ENCODE data around the gene DGKB.

Gene DGKB

DNA sequence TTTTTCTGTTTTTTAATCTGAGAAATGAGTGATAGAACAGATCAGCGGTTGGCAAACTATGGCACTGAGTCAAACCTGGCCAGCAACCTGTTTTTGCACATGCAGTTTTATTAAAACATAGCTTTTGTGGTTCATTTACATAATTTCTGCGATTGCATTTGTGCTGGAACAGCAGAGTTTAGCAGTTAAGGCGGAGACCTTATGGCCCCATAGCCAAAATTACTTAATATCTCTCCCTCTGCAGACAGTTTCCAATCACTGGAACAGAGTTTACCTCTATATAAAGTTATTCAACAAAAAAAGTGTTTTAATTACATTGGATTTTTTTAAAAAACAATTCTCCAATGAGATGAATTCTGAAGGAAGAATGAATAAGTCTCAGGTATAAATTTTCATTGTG is 212.1 kb downstream of the DGKB start:
- no peak for DNase-seq (ENCODE audit: low read depth)
- TF ChIP-seq, protein P1, sequence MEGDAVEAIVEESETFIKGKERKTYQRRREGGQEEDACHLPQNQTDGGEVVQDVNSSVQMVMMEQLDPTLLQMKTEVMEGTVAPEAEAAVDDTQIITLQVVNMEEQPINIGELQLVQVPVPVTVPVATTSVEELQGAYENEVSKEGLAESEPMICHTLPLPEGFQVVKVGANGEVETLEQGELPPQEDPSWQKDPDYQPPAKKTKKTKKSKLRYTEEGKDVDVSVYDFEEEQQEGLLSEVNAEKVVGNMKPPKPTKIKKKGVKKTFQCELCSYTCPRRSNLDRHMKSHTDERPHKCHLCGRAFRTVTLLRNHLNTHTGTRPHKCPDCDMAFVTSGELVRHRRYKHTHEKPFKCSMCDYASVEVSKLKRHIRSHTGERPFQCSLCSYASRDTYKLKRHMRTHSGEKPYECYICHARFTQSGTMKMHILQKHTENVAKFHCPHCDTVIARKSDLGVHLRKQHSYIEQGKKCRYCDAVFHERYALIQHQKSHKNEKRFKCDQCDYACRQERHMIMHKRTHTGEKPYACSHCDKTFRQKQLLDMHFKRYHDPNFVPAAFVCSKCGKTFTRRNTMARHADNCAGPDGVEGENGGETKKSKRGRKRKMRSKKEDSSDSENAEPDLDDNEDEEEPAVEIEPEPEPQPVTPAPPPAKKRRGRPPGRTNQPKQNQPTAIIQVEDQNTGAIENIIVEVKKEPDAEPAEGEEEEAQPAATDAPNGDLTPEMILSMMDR (IDR thresholded peaks at IDR 0.05; ENCODE audit: insufficient read depth, low read depth, low read length, missing control alignments), result no peak
- no peak overlapping the region for H3K4me3 ChIP-seq (ENCODE audit: low read depth, low read length)

DNA sequence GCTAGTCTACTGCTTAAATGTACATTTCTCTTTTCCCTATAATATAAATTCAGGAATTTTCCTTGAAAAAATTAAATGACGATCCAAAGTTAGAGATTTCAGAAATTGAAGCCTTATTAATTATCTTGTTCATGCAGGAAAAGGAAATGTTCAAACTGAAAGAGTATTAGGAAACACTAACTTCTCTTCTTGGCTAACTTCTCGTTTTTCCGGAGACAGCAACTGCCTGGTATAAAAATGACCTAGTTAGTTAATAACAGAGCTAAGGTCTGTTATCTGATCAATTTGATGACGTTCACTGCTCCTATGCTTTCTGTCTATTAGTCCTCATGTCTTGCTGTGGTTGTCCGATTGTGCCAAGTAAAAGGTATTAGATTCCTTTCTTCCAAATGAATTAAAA is 212.5 kb downstream of the DGKB start:
- H3K4me3 ChIP-seq (ENCODE audit: low read depth, low read length), result no peak overlapping the region
- TF ChIP-seq, protein P1 (IDR thresholded peaks at IDR 0.05; ENCODE audit: insufficient read depth, low read depth, low read length, missing control alignments), result no peak
- no peak for DNase-seq (ENCODE audit: low read depth)

DNA sequence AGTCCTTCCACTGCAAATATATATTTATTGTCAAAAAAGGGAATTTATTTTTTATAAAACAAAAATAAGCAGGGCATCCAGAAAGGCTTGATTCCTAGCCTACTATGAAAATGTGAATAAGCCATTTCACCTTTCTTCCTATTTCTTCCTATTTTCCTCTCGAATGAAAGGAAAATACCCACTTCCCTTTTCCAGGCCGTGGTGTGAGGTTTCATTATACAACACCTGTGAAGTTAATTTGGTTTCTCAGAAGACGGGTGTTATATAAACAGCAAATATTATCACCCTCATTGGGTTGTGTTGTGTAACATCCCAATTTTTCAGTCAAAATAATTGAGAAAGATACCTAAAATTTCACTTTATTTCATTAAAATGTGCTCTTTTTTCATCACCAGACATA is 214.3 kb downstream of the DGKB start:
- no peak overlapping the region for H3K4me3 ChIP-seq (ENCODE audit: low read depth, low read length)
- DNase-seq (ENCODE audit: low read depth), result no peak
- TF ChIP-seq, protein P1 (IDR thresholded peaks at IDR 0.05; ENCODE audit: insufficient read depth, low read depth, low read length, missing control alignments), result no peak

DNA sequence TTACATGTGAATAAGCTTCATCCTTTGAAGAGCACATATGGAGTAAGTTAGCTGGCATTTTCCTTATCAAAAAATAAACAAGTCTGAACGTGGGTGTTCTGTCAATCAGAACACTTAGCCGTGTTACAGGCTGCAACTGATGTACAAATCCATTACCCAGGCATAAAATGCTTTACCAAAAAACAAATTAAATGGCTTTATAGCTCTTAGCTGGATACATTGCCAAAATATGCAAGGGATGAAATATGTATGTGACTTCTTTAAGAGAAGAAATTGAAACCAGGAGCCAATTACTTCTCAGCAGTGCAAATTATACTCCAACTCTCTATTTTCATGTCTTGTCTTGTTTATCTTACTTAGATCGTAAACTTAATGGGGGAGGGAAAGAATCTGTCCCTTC is 214.8 kb downstream of the DGKB start:
- H3K4me3 ChIP-seq (ENCODE audit: low read depth, low read length), result no peak overlapping the region
- DNase-seq (ENCODE audit: low read depth), result no peak
- TF ChIP-seq, protein P1 (IDR thresholded peaks at IDR 0.05; ENCODE audit: insufficient read depth, low read depth, low read length, missing control alignments), result no peak

DNA sequence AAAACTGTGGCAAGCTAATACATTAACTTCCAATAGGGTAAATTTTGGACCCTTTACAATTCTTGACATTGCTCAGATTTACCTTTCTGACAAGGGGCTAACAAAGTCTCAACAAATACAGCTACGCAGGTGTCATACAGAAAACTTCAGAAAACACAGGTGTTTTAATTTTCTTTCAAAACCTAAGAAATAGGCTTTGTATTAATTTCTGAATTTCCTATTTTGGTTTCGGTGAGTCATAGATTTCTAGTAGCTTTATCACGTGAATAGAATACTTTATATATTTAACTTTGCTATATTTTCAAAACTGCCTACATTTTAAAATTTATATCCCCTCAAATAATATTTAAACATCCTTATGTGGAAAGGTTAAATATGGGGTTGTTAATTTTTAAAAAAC is 215.3 kb downstream of the DGKB start:
- H3K4me3 ChIP-seq (ENCODE audit: low read depth, low read length), result no peak overlapping the region
- TF ChIP-seq, protein P1 (IDR thresholded peaks at IDR 0.05; ENCODE audit: insufficient read depth, low read depth, low read length, missing control alignments), result no peak
- no peak for DNase-seq (ENCODE audit: low read depth)

DNA sequence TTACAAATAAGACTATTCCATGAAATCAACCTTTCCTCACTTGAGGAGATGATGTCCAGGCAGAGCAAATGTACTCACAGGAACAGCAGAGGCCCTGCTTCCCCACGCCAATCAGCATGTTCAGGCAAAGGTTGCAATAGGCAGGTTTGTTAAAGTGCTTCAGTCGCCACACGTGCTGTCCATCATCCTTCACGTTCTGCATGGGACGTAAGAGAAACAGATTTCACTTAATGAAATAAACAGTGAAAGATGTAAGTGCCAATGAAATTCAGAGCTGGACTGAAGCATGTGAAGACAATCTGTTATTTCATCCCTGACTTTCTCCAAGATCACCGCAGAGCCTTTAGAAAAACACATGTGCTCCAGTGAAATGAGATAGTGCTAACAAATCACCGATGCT is 217.4 kb downstream of the DGKB start:
- H3K4me3 ChIP-seq (ENCODE audit: low read depth, low read length), result no peak overlapping the region
- TF ChIP-seq, protein P1 (IDR thresholded peaks at IDR 0.05; ENCODE audit: insufficient read depth, low read depth, low read length, missing control alignments), result no peak
- no peak for DNase-seq (ENCODE audit: low read depth)

DNA sequence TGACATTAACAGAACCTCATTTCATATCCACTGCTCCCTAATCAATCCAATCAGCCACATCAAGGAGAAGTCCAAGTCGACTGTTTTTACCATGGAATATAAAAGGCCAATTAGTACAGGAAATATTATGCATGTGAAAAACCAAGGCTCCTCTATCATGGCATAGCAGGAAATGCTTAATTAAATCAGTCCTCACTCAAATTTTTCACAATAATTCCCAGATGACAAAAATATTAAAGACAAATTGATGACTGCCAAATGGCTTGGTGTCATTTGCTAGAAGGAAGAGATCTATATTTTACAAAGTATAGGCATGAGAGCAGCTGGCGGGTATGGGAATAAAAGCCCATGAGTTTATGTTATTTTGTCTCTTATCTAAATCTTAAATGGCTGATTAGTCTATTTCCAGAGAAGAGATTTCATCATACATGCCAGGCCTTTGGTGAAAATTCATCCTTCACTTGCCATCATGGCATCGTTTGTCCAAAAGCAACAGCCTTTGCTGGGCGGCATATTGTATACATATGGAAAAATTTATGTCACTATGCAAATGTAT is 219.6 kb downstream of the DGKB start:
- DNase-seq (ENCODE audit: low read depth), result no peak
- TF ChIP-seq, protein P1 (IDR thresholded peaks at IDR 0.05; ENCODE audit: insufficient read depth, low read depth, low read length, missing control alignments), result no peak
- no peak overlapping the region for H3K4me3 ChIP-seq (ENCODE audit: low read depth, low read length)
